AG10803 (cell line): ENCODE measurements around the gene GZMM.
A peak's percentile ranks its signal among the peaks of the same experiment; 100 is the strongest.

Experiments used
- DNase-seq: peaks from one replicate; pipeline ENCODE4 v3.0.0; 2010; ENCODE audit warnings: low read depth
- H3K4me3 ChIP-seq: 2 replicates; pipeline ENCODE4 v1.5.1; 2011; ENCODE audit warnings: mild to moderate bottlenecking, low read length, control low read depth
- CTCF ChIP-seq: conservative IDR thresholded peaks from 2 replicates; pipeline ENCODE4 v1.5.1; 2011; ENCODE audit warnings: mild to moderate bottlenecking, low read length, control low read depth, inconsistent platforms

Gene GZMM

GRCh38 chr19:558770-559439 is 15.1 kb downstream of the GZMM start:
- no peak for TF ChIP-seq CTCF
- H3K4me3 ChIP-seq = no peak overlapping the region
- DNase-seq = no peak

GRCh38 chr19:560121-560520 is 16.3 kb downstream of the GZMM start:
- no peak for TF ChIP-seq CTCF
- DNase-seq = no peak

GRCh38 chr19:566403-566802 is 22.6 kb downstream of the GZMM start:
- H3K4me3 ChIP-seq = no peak overlapping the region
- TF ChIP-seq CTCF = no peak
- peak; percentile 76 for DNase-seq

More at GRCh38 chr19:560121-560520, 16.3 kb downstream of the GZMM start:
- no peak overlapping the region for H3K4me3 ChIP-seq

GRCh38 chr19:566844-567243 is 23.0 kb downstream of the GZMM start:
- no peak for DNase-seq
- H3K4me3 ChIP-seq = no peak overlapping the region
- TF ChIP-seq CTCF = no peak

- TF ChIP-seq CTCF = no peak
- no peak for DNase-seq
- no peak overlapping the region for H3K4me3 ChIP-seq
Observed at GRCh38 chr19:567296-567900, 23.5 kb downstream of the GZMM start.

GRCh38 chr19:570251-570686 is 26.4 kb downstream of the GZMM start:
- DNase-seq = no peak
- H3K4me3 ChIP-seq = no peak overlapping the region
- no peak for TF ChIP-seq CTCF

- DNase-seq = no peak
- no peak for TF ChIP-seq CTCF
- H3K4me3 ChIP-seq = peak overlapping the region; percentile 65
Observed at GRCh38 chr19:570937-571565, 27.2 kb downstream of the GZMM start.
